K562 (cell line): ENCODE results near the gene ARHGAP25. TPM values are rescaled to one million over a fixed set of nuclear protein-coding genes. Genes with fewer than 3 reads are reported as not detected.
A peak's percentile ranks its signal among the peaks of the same experiment; 100 is the strongest.

Experiments
- ARID1B ChIP-seq: fragments of 450-650 bp; IDR thresholded peaks from 2 replicates; pipeline ENCODE4 v1.6.1; 2016; ENCODE audit warnings: antibody characterized with exemption, mild to moderate bottlenecking, inconsistent platforms
- ATF3 ChIP-seq, 2 experiments: fragments of 450-650 bp in 1 of 2; sonication (generic) in 1 of 2; formaldehyde crosslinking in 1 of 2; IDR thresholded peaks in 1 of 2; conservative IDR thresholded peaks in 1 of 2; 2 replicates each; pipeline versions ENCODE4 v1.6.1 to v1.8.1; 2016 to 2023; ENCODE audit warnings: mild to moderate bottlenecking in 2 of 2, moderate library complexity in 2 of 2, inconsistent platforms in 1 of 2, missing genetic modification reagents in 1 of 2
- CBX5 ChIP-seq: IDR thresholded peaks from 2 replicates; pipeline ENCODE4 v1.6.1; 2014; ENCODE audit warnings: low read depth, borderline replicate concordance
- ELK1 ChIP-seq: sonication (generic); formaldehyde crosslinking; IDR thresholded peaks from 2 replicates; pipeline ENCODE4 v1.8.1; 2022; ENCODE audit warnings: missing genetic modification reagents
- FOXA3 ChIP-seq, 2 experiments: fragments of 450-650 bp in 1 of 2; sonication (generic) in 1 of 2; formaldehyde crosslinking; IDR thresholded peaks in 1 of 2; conservative IDR thresholded peaks in 1 of 2; 2 replicates each; pipeline versions ENCODE4 v1.4.0 to v1.8.0; 2020 to 2022; ENCODE audit warnings: mild to moderate bottlenecking in 2 of 2, missing genetic modification reagents in 1 of 2
- FOXJ3 ChIP-seq: sonication (generic); formaldehyde crosslinking; IDR thresholded peaks from 2 replicates; pipeline ENCODE4 v1.4.0; 2020; ENCODE audit warnings: mild to moderate bottlenecking, missing genetic modification reagents
- FOXM1 ChIP-seq, 2 experiments: fragments of 450-650 bp in 1 of 2; sonication (generic) in 1 of 2; formaldehyde crosslinking in 1 of 2; IDR thresholded peaks; 2 replicates each; pipeline versions ENCODE4 v1.6.1 to v1.9.0; 2017 to 2022; ENCODE audit warnings: low read depth in 2 of 2, mild to moderate bottlenecking in 2 of 2, missing genetic modification reagents in 1 of 2, moderate library complexity in 1 of 2
- GABPA ChIP-seq: fragments of 200-800 bp; sonication (Bioruptor generic); conservative IDR thresholded peaks from 2 replicates; pipeline ENCODE4 v1.6.1; 2016; ENCODE audit warnings: low read depth, missing genetic modification characterization, missing compliant biosample characterization
- HEY1 ChIP-seq: fragments of 250-450 bp; sonication (Bioruptor Pico); IDR thresholded peaks from 2 replicates; pipeline ENCODE4 v1.5.0; 2020; ENCODE audit warnings: mild to moderate bottlenecking, moderate library complexity, borderline replicate concordance
- JUN ChIP-seq, 2 experiments: sonication (generic) in 1 of 2; formaldehyde crosslinking in 1 of 2; IDR thresholded peaks; 2 replicates each; pipeline versions ENCODE4 v1.6.1 to v1.8.0; 2012 to 2022; ENCODE audit warnings: borderline replicate concordance in 2 of 2, mild to moderate bottlenecking in 2 of 2, improper control_type of control experiment in 1 of 2, low read depth in 1 of 2, low read length in 1 of 2, missing genetic modification reagents in 1 of 2
- JUND ChIP-seq, 2 experiments: IDR thresholded peaks; 2 replicates in 1 of 2; 3 replicates in 1 of 2; pipeline ENCODE4 v1.6.1; 2011; ENCODE audit warnings: borderline replicate concordance in 2 of 2, low read depth in 2 of 2, low read length in 2 of 2, improper control_type of control experiment in 1 of 2, missing biosample characterization in 1 of 2, missing genetic modification characterization in 1 of 2, missing genetic modification reagents in 1 of 2
- MCM2 ChIP-seq: fragments of 450-650 bp; IDR thresholded peaks from 2 replicates; pipeline ENCODE4 v1.6.1; 2017; ENCODE audit warnings: low read depth, mild to moderate bottlenecking
- NBN ChIP-seq: fragments of 450-650 bp; IDR thresholded peaks from 2 replicates; pipeline ENCODE4 v1.6.1; 2016; ENCODE audit warnings: low read depth, mild to moderate bottlenecking
- PYGO2 ChIP-seq: fragments of 450-650 bp; IDR thresholded peaks from 2 replicates; pipeline ENCODE4 v1.6.1; 2016; ENCODE audit warnings: mild to moderate bottlenecking, missing genetic modification characterization, moderate library complexity, missing compliant biosample characterization
- RAD21 ChIP-seq, 2 experiments: fragments of 250-450 bp in 1 of 2; fragments of 450-650 bp in 1 of 2; sonication (Bioruptor Pico) in 1 of 2; formaldehyde crosslinking in 1 of 2; IDR thresholded peaks in 1 of 2; conservative IDR thresholded peaks in 1 of 2; 2 replicates each; pipeline versions ENCODE4 v1.4.0 to v1.8.0; 2020 to 2022; ENCODE audit warnings: mild to moderate bottlenecking in 2 of 2, moderate library complexity in 1 of 2
- TBP ChIP-seq: optimal IDR thresholded peaks from 2 replicates; pipeline ENCODE3; 2011; ENCODE audit warnings: low read depth, low read length, improper control_type of control experiment
- TCFL5 ChIP-seq: fragments of 250-450 bp; sonication (Bioruptor Pico); conservative IDR thresholded peaks from 2 replicates; pipeline ENCODE4 v1.6.1; 2021; ENCODE audit warnings: mild to moderate bottlenecking, moderate library complexity, matching md5 sums
- ZKSCAN3 ChIP-seq: fragments of 250-450 bp; sonication (Bioruptor Pico); IDR thresholded peaks from 2 replicates; pipeline ENCODE4 v1.4.0; 2020
- ZNF133 ChIP-seq: fragments of 250-450 bp; sonication (Bioruptor Pico); IDR thresholded peaks from 2 replicates; pipeline ENCODE4 v1.4.0; 2020; ENCODE audit warnings: mild to moderate bottlenecking
- ZNF695 ChIP-seq: fragments of 450-650 bp; formaldehyde crosslinking; IDR thresholded peaks from 2 replicates; pipeline ENCODE4 v1.4.0; 2020; ENCODE audit warnings: mild to moderate bottlenecking, moderate library complexity
- polyA plus RNA-seq, 8 experiments: library from polyadenylated mRNA; depleted of rRNA in 4 of 8; stranded (reverse) in 5 of 8; unstranded in 3 of 8; fragments of >200 nt; fragmentation: Nextera tagmentation in 2 of 8; fragmentation: Illumina TruSeq in 1 of 8; extraction: Ambion mirVana in 2 of 8; extraction: Trizol in 1 of 8; gene quantifications; 2 replicates each; pipeline versions ENCODE4 v1.2.1 to v1.2.3, GENCODE V29; 2011 to 2014; ENCODE audit warnings: inconsistent platforms in 1 of 8, missing spikeins in 1 of 8
- total RNA-seq, 7 experiments: library from RNA; depleted of rRNA in 6 of 7; stranded (reverse); fragments of >200 nt in 6 of 7; fragmentation: Illumina TruSeq in 2 of 7; extraction: Trizol in 2 of 7; gene quantifications; 2 replicates each; pipeline versions ENCODE4 v1.2.1 to v1.2.3, GENCODE V29; 2011 to 2021; ENCODE audit warnings: low replicate concordance in 1 of 7
- TF ChIP-seq, protein P1 (sequence below): fragments of 200-800 bp; sonication (Bioruptor generic); IDR thresholded peaks from 2 replicates; pipeline ENCODE4 v1.6.1; 2017; ENCODE audit warnings: missing genetic modification characterization, missing compliant biosample characterization
- TF ChIP-seq, protein P2 (sequence below): fragments of 250-450 bp; sonication (Bioruptor Pico); IDR thresholded peaks from 2 replicates; pipeline ENCODE4 v1.8.0; 2022; ENCODE audit warnings: inconsistent platforms, mild to moderate bottlenecking, moderate library complexity, borderline replicate concordance

The ARHGAP25 gene
- total and polyA plus RNA-seq, 9 of the 15 experiments (the other 6 are each of a cell fraction or from before 2014, with no cell fraction given): 4.9 to 14.8 (median 10.7) TPM

- TF ChIP-seq, protein P1, sequence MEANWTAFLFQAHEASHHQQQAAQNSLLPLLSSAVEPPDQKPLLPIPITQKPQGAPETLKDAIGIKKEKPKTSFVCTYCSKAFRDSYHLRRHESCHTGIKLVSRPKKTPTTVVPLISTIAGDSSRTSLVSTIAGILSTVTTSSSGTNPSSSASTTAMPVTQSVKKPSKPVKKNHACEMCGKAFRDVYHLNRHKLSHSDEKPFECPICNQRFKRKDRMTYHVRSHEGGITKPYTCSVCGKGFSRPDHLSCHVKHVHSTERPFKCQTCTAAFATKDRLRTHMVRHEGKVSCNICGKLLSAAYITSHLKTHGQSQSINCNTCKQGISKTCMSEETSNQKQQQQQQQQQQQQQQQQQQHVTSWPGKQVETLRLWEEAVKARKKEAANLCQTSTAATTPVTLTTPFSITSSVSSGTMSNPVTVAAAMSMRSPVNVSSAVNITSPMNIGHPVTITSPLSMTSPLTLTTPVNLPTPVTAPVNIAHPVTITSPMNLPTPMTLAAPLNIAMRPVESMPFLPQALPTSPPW: no peak
- TF ChIP-seq ZNF133 (CRISPR knock-in tag) (no peak), TCFL5 (CRISPR knock-in tag) (no peak), FOXJ3 (CRISPR knock-in tag) (no peak), GABPA (tag) (peak; percentile 78), MCM2 (no peak), ELK1 (CRISPR knock-in tag) (no peak), FOXA3 (CRISPR knock-in tag; conservative IDR thresholded peaks at IDR 0.05 in 1 of 2, IDR thresholded peaks at IDR 0.05 in 1 of 2) (peak in 1 of 2 experiments; percentile 62; a peak in 2 of 4 replicates), FOXM1 (IDR thresholded peaks at IDR 0.05; ENCODE audit: low read depth) (no peak), FOXM1 (CRISPR knock-in tag; IDR thresholded peaks at IDR 0.05; ENCODE audit: low read depth) (no peak), CBX5 (no peak), JUND (IDR thresholded peaks at IDR 0.05; ENCODE audit: borderline replicate concordance, low read depth, low read length) (peak; percentile 99), JUND (tag; IDR thresholded peaks at IDR 0.05; ENCODE audit: borderline replicate concordance, low read depth, low read length) (peak; percentile 97), ZNF695 (CRISPR knock-in tag) (no peak), JUN (IDR thresholded peaks at IDR 0.05; ENCODE audit: borderline replicate concordance, low read depth, low read length) (peak; percentile 96), JUN (CRISPR knock-in tag; IDR thresholded peaks at IDR 0.05; ENCODE audit: borderline replicate concordance) (peak; percentile 74; the same call in 1 of the 2 replicates), NBN (peak; percentile 77; the same call in 1 of the 2 replicates), TBP (peak; percentile 37), ZKSCAN3 (CRISPR knock-in tag) (no peak), PYGO2 (0 out of 2 replicates have a peak, but pooled peaks have one; percentile 27), ARID1B (peak; percentile 93), ATF3 (IDR thresholded peaks at IDR 0.05) (peak; percentile 96), ATF3 (CRISPR knock-in tag; conservative IDR thresholded peaks at IDR 0.05) (peak; percentile 88), HEY1 (CRISPR knock-in tag) (no peak), RAD21 (CRISPR knock-in tag; conservative IDR thresholded peaks at IDR 0.05 in 1 of 2, IDR thresholded peaks at IDR 0.05 in 1 of 2) (peak in 1 of 2 experiments; percentile 19; a peak in 1 of 4 replicates)
- TF ChIP-seq, protein P2, sequence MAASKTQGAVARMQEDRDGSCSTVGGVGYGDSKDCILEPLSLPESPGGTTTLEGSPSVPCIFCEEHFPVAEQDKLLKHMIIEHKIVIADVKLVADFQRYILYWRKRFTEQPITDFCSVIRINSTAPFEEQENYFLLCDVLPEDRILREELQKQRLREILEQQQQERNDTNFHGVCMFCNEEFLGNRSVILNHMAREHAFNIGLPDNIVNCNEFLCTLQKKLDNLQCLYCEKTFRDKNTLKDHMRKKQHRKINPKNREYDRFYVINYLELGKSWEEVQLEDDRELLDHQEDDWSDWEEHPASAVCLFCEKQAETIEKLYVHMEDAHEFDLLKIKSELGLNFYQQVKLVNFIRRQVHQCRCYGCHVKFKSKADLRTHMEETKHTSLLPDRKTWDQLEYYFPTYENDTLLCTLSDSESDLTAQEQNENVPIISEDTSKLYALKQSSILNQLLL (CRISPR knock-in tag): no peak
These were observed 115.0 kb downstream of the ARHGAP25 start (continued) for GRCh38 chr2:68849579-68850030.
